Liver (tissue), 9 donors: ENCODE results near the gene SAMD4A. TPM values are rescaled to one million over a fixed set of nuclear protein-coding genes. Genes with fewer than 3 reads are reported as not detected.

Source experiments
- DNase-seq: peaks from one replicate; pipeline ENCODE4 v3.0.0-alpha.2; 2017; ENCODE audit warnings: low spot score
- H3K27ac ChIP-seq, 2 donors: one replicate each; pipeline ENCODE4 v1.7.0; 2013; ENCODE audit warnings: inconsistent platforms in 2 of 2, low read length in 2 of 2, control low read depth in 1 of 2, low read depth in 1 of 2, mild to moderate bottlenecking in 1 of 2
- H3K27me3 ChIP-seq, 4 donors: one replicate each; pipeline versions ENCODE4 v1.6.1 to v1.7.0; 2013; ENCODE audit warnings: low read length in 3 of 4, inconsistent platforms in 1 of 4, mild to moderate bottlenecking in 1 of 4, moderate library complexity in 1 of 4; ENCODE audit not compliant: control insufficient read depth in 4 of 4, insufficient read depth in 4 of 4
- H3K36me3 ChIP-seq, 4 donors: one replicate each; pipeline versions ENCODE4 v1.6.1 to v1.7.0; 2013; ENCODE audit warnings: low read length in 3 of 4, mild to moderate bottlenecking in 3 of 4, low read depth in 1 of 4, moderate library complexity in 1 of 4; ENCODE audit not compliant: control insufficient read depth in 4 of 4, insufficient read depth in 3 of 4
- H3K4me1 ChIP-seq, 4 donors: one replicate each; pipeline versions ENCODE4 v1.6.1 to v1.7.0; 2013; ENCODE audit warnings: low read length in 3 of 4, mild to moderate bottlenecking in 3 of 4, moderate library complexity in 1 of 4; ENCODE audit not compliant: control insufficient read depth in 4 of 4, insufficient read depth in 4 of 4
- H3K4me3 ChIP-seq, 3 donors: one replicate each; pipeline versions ENCODE4 v1.6.1 to v1.7.0; 2013; ENCODE audit warnings: low read length in 3 of 3, control low read depth in 1 of 3, low read depth in 1 of 3, mild to moderate bottlenecking in 1 of 3
- H3K9ac ChIP-seq, 2 donors: one replicate each; pipeline ENCODE4 v1.7.0; 2013; ENCODE audit warnings: low read length in 2 of 2, mild to moderate bottlenecking in 2 of 2, moderate library complexity in 2 of 2, control low read depth in 1 of 2, low read depth in 1 of 2
- H3K9me3 ChIP-seq, 4 donors: one replicate each; pipeline versions ENCODE4 v1.6.1 to v1.7.0; 2013; ENCODE audit warnings: low read length in 3 of 4; ENCODE audit not compliant: control insufficient read depth in 4 of 4
- EGR1 ChIP-seq, 2 donors: IDR thresholded peaks; 2 replicates each; pipeline ENCODE4 v1.6.1; 2016 to 2018; ENCODE audit warnings: antibody characterized with exemption in 2 of 2, low read depth in 2 of 2
- FOXA1 ChIP-seq: IDR thresholded peaks from 2 replicates; pipeline ENCODE4 v1.6.1; 2016; ENCODE audit warnings: antibody characterized with exemption
- FOXA2 ChIP-seq: IDR thresholded peaks from 2 replicates; pipeline ENCODE4 v1.6.1; 2016; ENCODE audit warnings: antibody characterized with exemption
- GABPA ChIP-seq, 2 donors: IDR thresholded peaks in 1 of 2; conservative IDR thresholded peaks in 1 of 2; 2 replicates each; pipeline ENCODE4 v1.6.1; 2016; ENCODE audit warnings: antibody characterized with exemption in 2 of 2, mild to moderate bottlenecking in 1 of 2, moderate library complexity in 1 of 2
- HNF4A ChIP-seq, 2 donors: conservative IDR thresholded peaks; 2 replicates each; pipeline ENCODE4 v1.6.1; 2016; ENCODE audit warnings: antibody characterized with exemption in 2 of 2, mild to moderate bottlenecking in 2 of 2
- HNF4G ChIP-seq: IDR thresholded peaks from 2 replicates; pipeline ENCODE4 v1.6.1; 2016; ENCODE audit warnings: antibody characterized with exemption
- JUND ChIP-seq, 2 donors: IDR thresholded peaks; 2 replicates each; pipeline ENCODE4 v1.6.1; 2016; ENCODE audit warnings: antibody characterized with exemption in 2 of 2
- NR2F2 ChIP-seq: IDR thresholded peaks from 2 replicates; pipeline ENCODE4 v1.6.1; 2016; ENCODE audit warnings: antibody characterized with exemption
- RXRA ChIP-seq, 2 donors: IDR thresholded peaks; 2 replicates each; pipeline ENCODE4 v1.6.1; 2017 to 2018; ENCODE audit warnings: antibody characterized with exemption in 2 of 2, mild to moderate bottlenecking in 1 of 2
- SP1 ChIP-seq: IDR thresholded peaks from 2 replicates; pipeline ENCODE4 v1.6.1; 2018; ENCODE audit warnings: antibody characterized with exemption, mild to moderate bottlenecking
- TAF1 ChIP-seq: conservative IDR thresholded peaks from 2 replicates; pipeline ENCODE4 v1.6.1; 2016; ENCODE audit warnings: antibody characterized with exemption, mild to moderate bottlenecking
- YY1 ChIP-seq: IDR thresholded peaks from 2 replicates; pipeline ENCODE4 v1.6.1; 2016; ENCODE audit warnings: antibody characterized with exemption, mild to moderate bottlenecking
- WGBS: extraction: QIAGEN DNeasy Blood & Tissue Kit; methylation state at CpG from one replicate; pipeline ENCODE4 v1.1.7; 2013; 5-methylcytosine and 5-hydroxymethylcytosine counted together
- polyA plus RNA-seq, 2 donors: library from polyadenylated mRNA; stranded (reverse) in 1 of 2; unstranded in 1 of 2; fragments of 200-250 nt in 1 of 2; fragments of >200 nt in 1 of 2; fragmentation: Nextera tagmentation in 1 of 2; extraction: Ambion mirVana in 1 of 2; gene quantifications; one replicate each; pipeline versions ENCODE4 v1.2.1 to v1.2.3, GENCODE V29; 2013 to 2015
- total RNA-seq, 2 donors: library from RNA; depleted of rRNA; stranded (reverse); fragments of >200 nt; gene quantifications; one replicate each; pipeline ENCODE4 v1.2.3, GENCODE V29; 2014
- TF ChIP-seq, protein P1 (sequence below): fragments of 150-350 bp; IDR thresholded peaks from 2 replicates; pipeline ENCODE4 v1.5.1; 2017; ENCODE audit warnings: improper control_type of control experiment, low read depth, low read length; ENCODE audit not compliant: missing input control
- TF ChIP-seq, protein P2 (sequence below): IDR thresholded peaks from 2 replicates; pipeline ENCODE4 v1.6.1; 2016; ENCODE audit warnings: antibody characterized with exemption
- TF ChIP-seq, protein P3 (sequence below): IDR thresholded peaks from 2 replicates; pipeline ENCODE4 v1.6.1; 2016; ENCODE audit warnings: antibody characterized with exemption, mild to moderate bottlenecking
- donor health status: healthy.
- donor health status: healthy.
- donor health status: healthy.
- donor health status: healthy.
- donor health status: healthy.

The SAMD4A gene
- total and polyA plus RNA-seq, 4 donors, result 4.3 to 17.8 (median 8.1) TPM

DNA sequence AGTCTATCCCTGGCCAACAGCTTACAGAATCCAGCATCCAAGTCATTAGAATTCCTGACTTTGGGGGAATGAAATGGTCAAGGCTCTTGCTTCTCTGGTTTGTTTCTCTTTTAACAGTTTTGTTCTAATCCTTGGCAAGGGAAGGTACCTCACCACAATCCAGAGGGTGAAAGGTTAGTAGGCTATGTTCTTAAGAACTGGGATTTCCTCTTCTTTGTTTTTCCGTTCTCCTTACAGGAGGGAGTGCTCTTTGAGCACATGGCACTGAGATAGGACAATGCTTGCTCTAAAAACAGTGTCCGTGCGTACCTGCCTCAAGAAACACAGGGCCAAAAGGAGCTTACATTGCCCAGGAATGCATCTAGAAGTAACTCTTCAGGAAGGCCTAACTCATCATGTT is 179.1 kb downstream of the SAMD4A start:
- Histone ChIP-seq H3K9ac (no peak overlapping the region), H3K4me3 (no peak overlapping the region), H3K27ac (no peak overlapping the region), H3K9me3 (no peaks in the 10 kb centered on the region), H3K36me3 (peaks cover 2 to 24% (median 6%) of the 10 kb centered on the region in 4 donors), H3K4me1 (peaks cover 0 to 3% (median 0%) of the 10 kb centered on the region in 4 donors), H3K27me3 (no peaks in the 10 kb centered on the region)
- no peak for DNase-seq
- WGBS, result 83% methylated on average over 3 of the region's 3 CpGs
- peak; percentile 64 for TF ChIP-seq NR2F2
- TF ChIP-seq TAF1, result no peak

DNA sequence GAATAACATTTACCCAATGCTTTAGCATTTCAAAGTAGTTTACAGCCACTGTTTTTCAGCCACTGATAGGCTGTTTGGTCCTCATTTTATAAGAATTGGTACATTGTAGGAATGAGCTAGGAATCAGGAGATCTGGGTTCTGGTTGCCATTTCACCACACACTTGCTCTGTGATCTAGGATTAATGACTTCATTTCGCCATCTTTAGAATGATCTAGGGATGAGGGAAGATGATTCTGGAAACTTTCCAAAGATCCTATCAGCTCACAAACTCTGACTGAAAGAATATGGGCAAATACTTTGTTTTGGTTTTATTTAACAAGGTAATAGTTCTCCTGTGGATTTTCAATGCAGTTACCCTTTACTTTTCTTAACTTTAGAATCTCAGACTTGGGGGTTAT is 180.7 kb downstream of the SAMD4A start:
- no peaks in the 10 kb centered on the region for H3K27me3 ChIP-seq
- peaks cover 4 to 37% (median 18%) of the 10 kb centered on the region in 4 donors for H3K36me3 ChIP-seq
- no peak overlapping the region for H3K9ac ChIP-seq
- no peaks in the 10 kb centered on the region for H3K9me3 ChIP-seq
- 93% methylated on average over 1 of the region's 1 CpG for WGBS
- TF ChIP-seq FOXA1, result no peak
- no peak for TF ChIP-seq GABPA (IDR thresholded peaks at IDR 0.05 in 1 of 2, conservative IDR thresholded peaks at IDR 0.05 in 1 of 2)
- TF ChIP-seq FOXA2, result no peak
- TF ChIP-seq EGR1 (IDR thresholded peaks at IDR 0.05; ENCODE audit: low read depth in 2 of 2), result no peak
- no peak for TF ChIP-seq HNF4G
- TF ChIP-seq SP1, result no peak
- TF ChIP-seq JUND (IDR thresholded peaks at IDR 0.05), result no peak
- H3K4me1 ChIP-seq, result peaks cover 0 to 3% (median 0%) of the 10 kb centered on the region in 4 donors
- no peak for DNase-seq
- no peak overlapping the region for H3K27ac ChIP-seq
- H3K4me3 ChIP-seq, result no peak overlapping the region

DNA sequence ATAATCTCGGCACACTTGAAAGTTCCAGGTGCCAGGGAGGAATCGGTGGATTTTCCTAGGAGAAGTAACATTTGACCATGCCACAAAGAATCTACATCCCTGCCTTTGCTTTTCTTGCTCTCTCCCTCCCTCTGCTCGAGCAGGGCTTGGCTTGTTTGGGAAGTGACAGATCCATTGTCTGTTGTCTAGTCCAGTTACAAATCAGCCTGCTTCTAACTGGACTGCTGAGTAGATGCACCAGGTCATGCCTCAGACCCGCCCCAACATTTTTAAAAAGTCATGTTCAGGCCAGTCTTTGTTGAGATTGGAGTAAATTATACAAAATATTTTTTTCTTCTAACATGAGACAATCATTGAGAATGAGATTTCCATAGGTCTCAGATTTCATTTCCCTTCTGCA is 182.3 kb downstream of the SAMD4A start:
- peaks cover 4 to 33% (median 23%) of the 10 kb centered on the region in 4 donors for H3K36me3 ChIP-seq
- H3K27ac ChIP-seq, result no peak overlapping the region
- H3K4me1 ChIP-seq, result peaks cover 0 to 3% (median 0%) of the 10 kb centered on the region in 4 donors
- H3K9me3 ChIP-seq, result no peaks in the 10 kb centered on the region
- no peak overlapping the region for H3K4me3 ChIP-seq
- DNase-seq, result no peak
- no peak overlapping the region for H3K9ac ChIP-seq
- no peaks in the 10 kb centered on the region for H3K27me3 ChIP-seq
- TF ChIP-seq JUND (IDR thresholded peaks at IDR 0.05) (no peak), HNF4A (conservative IDR thresholded peaks at IDR 0.05) (no peak), RXRA (IDR thresholded peaks at IDR 0.05) (no peak), EGR1 (IDR thresholded peaks at IDR 0.05; ENCODE audit: low read depth in 2 of 2) (no peak), GABPA (IDR thresholded peaks at IDR 0.05 in 1 of 2, conservative IDR thresholded peaks at IDR 0.05 in 1 of 2) (no peak), FOXA1 (no peak), FOXA2 (no peak), TAF1 (no peak), HNF4G (no peak)
- TF ChIP-seq, protein P1, sequence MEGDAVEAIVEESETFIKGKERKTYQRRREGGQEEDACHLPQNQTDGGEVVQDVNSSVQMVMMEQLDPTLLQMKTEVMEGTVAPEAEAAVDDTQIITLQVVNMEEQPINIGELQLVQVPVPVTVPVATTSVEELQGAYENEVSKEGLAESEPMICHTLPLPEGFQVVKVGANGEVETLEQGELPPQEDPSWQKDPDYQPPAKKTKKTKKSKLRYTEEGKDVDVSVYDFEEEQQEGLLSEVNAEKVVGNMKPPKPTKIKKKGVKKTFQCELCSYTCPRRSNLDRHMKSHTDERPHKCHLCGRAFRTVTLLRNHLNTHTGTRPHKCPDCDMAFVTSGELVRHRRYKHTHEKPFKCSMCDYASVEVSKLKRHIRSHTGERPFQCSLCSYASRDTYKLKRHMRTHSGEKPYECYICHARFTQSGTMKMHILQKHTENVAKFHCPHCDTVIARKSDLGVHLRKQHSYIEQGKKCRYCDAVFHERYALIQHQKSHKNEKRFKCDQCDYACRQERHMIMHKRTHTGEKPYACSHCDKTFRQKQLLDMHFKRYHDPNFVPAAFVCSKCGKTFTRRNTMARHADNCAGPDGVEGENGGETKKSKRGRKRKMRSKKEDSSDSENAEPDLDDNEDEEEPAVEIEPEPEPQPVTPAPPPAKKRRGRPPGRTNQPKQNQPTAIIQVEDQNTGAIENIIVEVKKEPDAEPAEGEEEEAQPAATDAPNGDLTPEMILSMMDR, result no peak
- TF ChIP-seq, protein P2, sequence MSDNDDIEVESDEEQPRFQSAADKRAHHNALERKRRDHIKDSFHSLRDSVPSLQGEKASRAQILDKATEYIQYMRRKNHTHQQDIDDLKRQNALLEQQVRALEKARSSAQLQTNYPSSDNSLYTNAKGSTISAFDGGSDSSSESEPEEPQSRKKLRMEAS, result no peak
- WGBS, result 94% methylated on average over 4 of the region's 4 CpGs

DNA sequence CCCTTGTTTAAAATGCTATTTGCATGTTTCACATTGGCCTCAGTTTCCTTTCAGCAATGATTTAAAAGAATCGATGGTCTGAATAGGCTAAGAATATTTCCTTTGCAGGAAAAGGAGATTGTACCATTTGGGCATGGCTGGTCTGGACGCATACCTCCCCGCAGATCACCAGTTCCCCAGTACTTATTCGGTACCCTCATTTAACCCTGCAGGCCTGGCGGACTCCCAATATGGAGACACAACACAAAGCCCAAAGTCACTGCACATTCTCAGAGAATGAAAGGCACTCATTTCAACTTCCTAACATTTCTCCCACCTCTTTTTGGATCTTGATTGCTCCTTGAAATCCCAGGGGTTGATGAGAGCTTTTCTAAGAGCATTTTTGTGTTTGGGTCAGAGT is 182.8 kb downstream of the SAMD4A start:
- no peaks in the 10 kb centered on the region for H3K9me3 ChIP-seq
- H3K4me3 ChIP-seq, result no peak overlapping the region
- H3K4me1 ChIP-seq, result peaks cover 0 to 3% (median 0%) of the 10 kb centered on the region in 4 donors
- no peak for DNase-seq
- H3K36me3 ChIP-seq, result peaks cover 4 to 33% (median 27%) of the 10 kb centered on the region in 4 donors
- no peaks in the 10 kb centered on the region for H3K27me3 ChIP-seq
- H3K9ac ChIP-seq, result no peak overlapping the region
- 97% methylated on average over 5 of the region's 5 CpGs for WGBS
- H3K27ac ChIP-seq, result no peak overlapping the region
- TF ChIP-seq, protein P3, sequence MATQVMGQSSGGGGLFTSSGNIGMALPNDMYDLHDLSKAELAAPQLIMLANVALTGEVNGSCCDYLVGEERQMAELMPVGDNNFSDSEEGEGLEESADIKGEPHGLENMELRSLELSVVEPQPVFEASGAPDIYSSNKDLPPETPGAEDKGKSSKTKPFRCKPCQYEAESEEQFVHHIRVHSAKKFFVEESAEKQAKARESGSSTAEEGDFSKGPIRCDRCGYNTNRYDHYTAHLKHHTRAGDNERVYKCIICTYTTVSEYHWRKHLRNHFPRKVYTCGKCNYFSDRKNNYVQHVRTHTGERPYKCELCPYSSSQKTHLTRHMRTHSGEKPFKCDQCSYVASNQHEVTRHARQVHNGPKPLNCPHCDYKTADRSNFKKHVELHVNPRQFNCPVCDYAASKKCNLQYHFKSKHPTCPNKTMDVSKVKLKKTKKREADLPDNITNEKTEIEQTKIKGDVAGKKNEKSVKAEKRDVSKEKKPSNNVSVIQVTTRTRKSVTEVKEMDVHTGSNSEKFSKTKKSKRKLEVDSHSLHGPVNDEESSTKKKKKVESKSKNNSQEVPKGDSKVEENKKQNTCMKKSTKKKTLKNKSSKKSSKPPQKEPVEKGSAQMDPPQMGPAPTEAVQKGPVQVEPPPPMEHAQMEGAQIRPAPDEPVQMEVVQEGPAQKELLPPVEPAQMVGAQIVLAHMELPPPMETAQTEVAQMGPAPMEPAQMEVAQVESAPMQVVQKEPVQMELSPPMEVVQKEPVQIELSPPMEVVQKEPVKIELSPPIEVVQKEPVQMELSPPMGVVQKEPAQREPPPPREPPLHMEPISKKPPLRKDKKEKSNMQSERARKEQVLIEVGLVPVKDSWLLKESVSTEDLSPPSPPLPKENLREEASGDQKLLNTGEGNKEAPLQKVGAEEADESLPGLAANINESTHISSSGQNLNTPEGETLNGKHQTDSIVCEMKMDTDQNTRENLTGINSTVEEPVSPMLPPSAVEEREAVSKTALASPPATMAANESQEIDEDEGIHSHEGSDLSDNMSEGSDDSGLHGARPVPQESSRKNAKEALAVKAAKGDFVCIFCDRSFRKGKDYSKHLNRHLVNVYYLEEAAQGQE, result no peak
- no peak for TF ChIP-seq YY1
- no peak for TF ChIP-seq HNF4G
- no peak for TF ChIP-seq TAF1
- TF ChIP-seq JUND (IDR thresholded peaks at IDR 0.05), result no peak
- TF ChIP-seq, protein P2, result no peak
- TF ChIP-seq, protein P1, result no peak
